Measurements from ENCODE around the gene CYP21A2. TPM values are rescaled to one million over a fixed set of nuclear protein-coding genes. Genes with fewer than 3 reads are reported as not detected.

The CYP21A2 gene
- total and polyA plus RNA-seq, 2 experiments from 2014 or later, result not detected

DNA sequence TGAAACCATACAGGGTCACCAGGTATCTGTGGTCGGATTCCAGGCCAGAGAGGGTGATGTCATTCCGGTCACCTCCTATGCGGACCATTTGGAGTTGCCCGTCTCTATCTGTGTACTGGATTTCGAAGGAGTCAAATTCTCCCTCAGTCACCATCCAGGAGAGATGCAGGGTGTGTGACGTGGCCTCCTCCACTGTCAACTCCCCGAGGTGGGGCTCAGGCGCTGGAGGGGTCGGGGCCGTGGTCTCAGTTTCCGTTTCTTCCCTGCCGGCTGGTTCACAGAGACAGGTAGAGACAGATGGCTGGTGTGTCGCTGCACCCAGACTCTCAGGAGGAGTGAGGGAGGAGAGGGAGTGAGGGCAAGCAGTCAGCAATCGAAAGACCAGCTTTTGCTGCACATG lies 30.7 kb downstream of the CYP21A2 start:
- H3K27ac ChIP-seq, result no peak overlapping the region
- no peaks in the 10 kb centered on the region for H3K9me3 ChIP-seq (ENCODE audit: low read depth)
- in situ Hi-C loops (cut with MboI), result no loop called here
- WGBS, 2 experiments (ENCODE audit: low coverage in 1 of 2, low lambda C conversion rate in 2 of 2, missing lambda C conversion rate in 2 of 2), result 84 to 87% methylated on average over 14 of the region's 14 CpGs
- no peaks in the 10 kb centered on the region for H3K9me2 ChIP-seq (ENCODE audit: insufficient read depth)
- no peaks in the 10 kb centered on the region for H3K36me3 ChIP-seq (ENCODE audit: low read depth)
- H3K4me3 ChIP-seq, result no peak overlapping the region
- H3K4me2 ChIP-seq (ENCODE audit: unreplicated experiment), result no peak overlapping the region
- no peaks in the 10 kb centered on the region for H3F3A ChIP-seq (ENCODE audit: insufficient read depth)
- no peak overlapping the region for H2AFZ ChIP-seq
- H3K27me3 ChIP-seq (replicated peaks; ENCODE audit: insufficient read depth), result no peaks in the 10 kb centered on the region
- no peaks in the 10 kb centered on the region for H4K20me1 ChIP-seq (ENCODE audit: insufficient read depth)
- no peak for DNase-seq
- no peaks in the 10 kb centered on the region for H3K79me2 ChIP-seq (ENCODE audit: insufficient read depth)
- TF ChIP-seq EZH2phosphoT487 (IDR thresholded peaks at IDR 0.05; ENCODE audit: insufficient read depth, low read depth) (no peak), EZH2 (IDR thresholded peaks at IDR 0.05; ENCODE audit: insufficient read depth, poor library complexity, severe bottlenecking) (no peak)
- H3K9ac ChIP-seq, result no peak overlapping the region
- no peaks in the 10 kb centered on the region for H3K4me1 ChIP-seq (ENCODE audit: insufficient read depth)

- H3K4me2 ChIP-seq (ENCODE audit: unreplicated experiment), result no peak overlapping the region
- H4K20me1 ChIP-seq (ENCODE audit: insufficient read depth), result no peaks in the 10 kb centered on the region
- H3K9me2 ChIP-seq (ENCODE audit: insufficient read depth), result no peaks in the 10 kb centered on the region
- H3K27ac ChIP-seq, result no peak overlapping the region
- H3K79me2 ChIP-seq (ENCODE audit: insufficient read depth), result no peaks in the 10 kb centered on the region
- no peak overlapping the region for H3K4me3 ChIP-seq
- TF ChIP-seq EZH2phosphoT487 (IDR thresholded peaks at IDR 0.05; ENCODE audit: insufficient read depth, low read depth) (no peak), EZH2 (IDR thresholded peaks at IDR 0.05; ENCODE audit: insufficient read depth, poor library complexity, severe bottlenecking) (no peak)
- DNase-seq, result no peak
- H3K4me1 ChIP-seq (ENCODE audit: insufficient read depth), result no peaks in the 10 kb centered on the region
- H3K27me3 ChIP-seq (replicated peaks; ENCODE audit: insufficient read depth), result no peaks in the 10 kb centered on the region
- H3K9me3 ChIP-seq (ENCODE audit: low read depth), result no peaks in the 10 kb centered on the region
- H3K9ac ChIP-seq, result no peak overlapping the region
- no peaks in the 10 kb centered on the region for H3F3A ChIP-seq (ENCODE audit: insufficient read depth)
- 90% methylated on average over 17 of the region's 17 CpGs for WGBS, 2 experiments (ENCODE audit: low coverage in 1 of 2, low lambda C conversion rate in 2 of 2, missing lambda C conversion rate in 2 of 2)
- H2AFZ ChIP-seq, result no peak overlapping the region
- in situ Hi-C loops (cut with MboI), result no loop called here
- H3K36me3 ChIP-seq (ENCODE audit: low read depth), result no peaks in the 10 kb centered on the region
These were observed 31.2 kb downstream of the CYP21A2 start for GRCh38 chr6:32069460-32069859.

DNA sequence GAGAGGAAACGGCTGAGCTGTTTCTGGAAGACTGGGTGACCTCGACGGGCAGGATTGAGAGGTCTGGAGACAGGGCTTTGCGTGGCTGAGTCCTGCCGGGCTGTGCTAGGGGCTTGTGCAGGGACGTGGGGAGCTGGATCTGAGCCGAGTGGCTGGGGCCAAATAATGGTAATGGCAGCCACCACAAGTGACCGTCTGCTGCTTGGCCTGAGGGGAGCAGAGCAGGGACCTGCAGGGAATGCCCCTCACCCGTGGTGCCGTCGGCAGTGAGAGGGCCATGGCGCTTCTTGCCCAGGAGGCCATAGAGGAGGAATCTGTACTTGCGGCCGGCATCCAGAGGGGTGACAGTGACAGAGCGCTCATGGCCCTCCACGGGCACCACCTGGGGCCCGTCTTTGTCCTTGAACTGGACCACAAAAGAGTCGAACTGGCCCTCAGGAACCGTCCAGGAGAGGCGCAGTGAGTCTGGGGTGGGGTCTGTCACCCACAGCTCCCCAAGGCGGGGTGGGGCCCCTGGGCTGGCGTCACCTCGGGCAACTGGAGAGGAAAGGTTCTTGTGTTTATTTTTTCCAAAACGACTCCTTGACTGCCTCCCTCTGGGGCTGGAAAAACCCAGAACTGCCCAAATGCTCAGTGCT lies 31.8 kb downstream of the CYP21A2 start:
- Histone ChIP-seq H3K36me3 (ENCODE audit: low read depth) (no peaks in the 10 kb centered on the region), H3K79me2 (ENCODE audit: insufficient read depth) (no peaks in the 10 kb centered on the region), H4K20me1 (ENCODE audit: insufficient read depth) (no peaks in the 10 kb centered on the region), H3K27me3 (replicated peaks; ENCODE audit: insufficient read depth) (no peaks in the 10 kb centered on the region), H2AFZ (no peak overlapping the region), H3K9me2 (ENCODE audit: insufficient read depth) (no peaks in the 10 kb centered on the region), H3K9me3 (ENCODE audit: low read depth) (no peaks in the 10 kb centered on the region), H3F3A (ENCODE audit: insufficient read depth) (no peaks in the 10 kb centered on the region), H3K27ac (no peak overlapping the region), H3K4me1 (ENCODE audit: insufficient read depth) (no peaks in the 10 kb centered on the region), H3K4me3 (no peak overlapping the region), H3K4me2 (ENCODE audit: unreplicated experiment) (no peak overlapping the region), H3K9ac (no peak overlapping the region)
- no peak for DNase-seq
- in situ Hi-C loops (cut with MboI), result no loop called here
- WGBS, 2 experiments (ENCODE audit: low coverage in 1 of 2, low lambda C conversion rate in 2 of 2, missing lambda C conversion rate in 2 of 2), result 82 to 84% methylated on average over 22 to 24 of the region's 24 CpGs
- TF ChIP-seq EZH2 (IDR thresholded peaks at IDR 0.05; ENCODE audit: insufficient read depth, poor library complexity, severe bottlenecking), result no peak
- TF ChIP-seq EZH2phosphoT487 (IDR thresholded peaks at IDR 0.05; ENCODE audit: insufficient read depth, low read depth), result no peak

DNA sequence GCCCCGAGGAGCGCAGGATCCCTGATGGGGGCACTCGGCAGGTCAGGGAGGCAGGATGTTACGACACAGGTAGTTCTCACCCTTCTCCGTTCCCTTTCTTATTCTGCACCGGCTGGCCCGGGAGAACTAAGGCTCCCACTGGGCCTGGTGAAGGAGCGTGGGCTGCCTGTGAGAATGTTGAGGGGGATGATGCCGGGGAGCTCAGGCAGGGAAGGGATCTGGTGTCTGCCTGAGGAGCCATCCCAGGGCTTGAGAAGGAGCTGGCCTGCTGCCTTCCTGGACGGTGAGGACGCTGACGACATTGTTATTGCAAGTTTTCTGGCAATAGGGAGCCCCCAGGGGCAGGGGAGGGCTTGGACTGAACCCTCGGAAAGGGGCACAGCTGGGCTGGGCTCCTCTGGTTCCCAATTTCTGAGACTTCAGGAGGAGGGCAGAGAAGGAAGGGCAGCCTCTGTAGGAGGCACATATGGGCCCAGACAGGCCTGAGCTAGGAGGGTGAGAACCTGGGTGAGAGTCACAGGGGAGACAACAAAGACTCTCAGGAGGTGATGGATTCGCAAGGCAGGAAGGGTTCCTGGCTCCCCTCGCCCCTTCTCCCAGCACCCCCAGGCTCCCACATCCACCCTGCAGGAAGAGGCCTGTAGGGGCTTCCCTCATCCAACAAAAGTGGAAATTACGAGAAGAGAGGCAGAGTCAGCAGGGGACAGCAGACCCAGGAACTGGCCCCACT lies 32.8 kb downstream of the CYP21A2 start:
- Histone ChIP-seq H3K79me2 (ENCODE audit: insufficient read depth) (no peaks in the 10 kb centered on the region), H3K4me3 (no peak overlapping the region), H3K4me2 (ENCODE audit: unreplicated experiment) (no peak overlapping the region), H3K4me1 (ENCODE audit: insufficient read depth) (peaks cover 8% of the 10 kb centered on the region), H3F3A (ENCODE audit: insufficient read depth) (peaks cover 8% of the 10 kb centered on the region), H4K20me1 (ENCODE audit: insufficient read depth) (no peaks in the 10 kb centered on the region), H3K9ac (no peak overlapping the region), H3K27me3 (replicated peaks; ENCODE audit: insufficient read depth) (no peaks in the 10 kb centered on the region), H3K9me3 (ENCODE audit: low read depth) (no peaks in the 10 kb centered on the region), H3K36me3 (ENCODE audit: low read depth) (no peaks in the 10 kb centered on the region), H3K9me2 (ENCODE audit: insufficient read depth) (no peaks in the 10 kb centered on the region), H3K27ac (no peak overlapping the region), H2AFZ (no peak overlapping the region)
- in situ Hi-C loops (cut with MboI), result no loop called here
- 59% methylated on average over 15 to 16 of the region's 16 CpGs for WGBS, 2 experiments (ENCODE audit: low coverage in 1 of 2, low lambda C conversion rate in 2 of 2, missing lambda C conversion rate in 2 of 2)
- DNase-seq, result no peak
- TF ChIP-seq EZH2 (IDR thresholded peaks at IDR 0.05; ENCODE audit: insufficient read depth, poor library complexity, severe bottlenecking), result no peak
- TF ChIP-seq EZH2phosphoT487 (IDR thresholded peaks at IDR 0.05; ENCODE audit: insufficient read depth, low read depth), result no peak

Measured in GM23248 (cell line).